ENCODE data around the gene SLC18A3. TPM values are rescaled to one million over a fixed set of nuclear protein-coding genes. Genes with fewer than 3 reads are reported as not detected.

SLC18A3 gene
- total RNA-seq, 1 experiment from 2014 or later: not detected

- Histone ChIP-seq H3K9ac (ENCODE audit: low read length) (no peak overlapping the region), H4K20me1 (ENCODE audit: low read length) (no peaks in the 10 kb centered on the region), H3K36me3 (ENCODE audit: low read depth, low read length) (no peaks in the 10 kb centered on the region), H3K4me1 (ENCODE audit: insufficient read depth, low read length) (no peaks in the 10 kb centered on the region), H3K4me3 (ENCODE audit: low read length) (no peak overlapping the region), H3K79me2 (ENCODE audit: low read length) (no peaks in the 10 kb centered on the region), H3K4me2 (ENCODE audit: low read length) (no peak overlapping the region), H3K9me2 (replicated peaks; ENCODE audit: low read length) (no peaks in the 10 kb centered on the region), H3K9me3 (ENCODE audit: low read length) (no peaks in the 10 kb centered on the region), H3K27ac (ENCODE audit: low read length) (no peak overlapping the region), H3F3A (ENCODE audit: low read length, unreplicated experiment) (no peaks in the 10 kb centered on the region), H2AFZ (ENCODE audit: low read length) (no peak overlapping the region), H3K27me3 (ENCODE audit: low read length) (peaks cover 59% of the 10 kb centered on the region)
- no peak for TF ChIP-seq CTCF (conservative IDR thresholded peaks at IDR 0.05; ENCODE audit: low read depth, low read length)
- TF ChIP-seq EZH2 (IDR thresholded peaks at IDR 0.05; ENCODE audit: low read length, unreplicated experiment): no peak
- TF ChIP-seq EZH2phosphoT487 (IDR thresholded peaks at IDR 0.05; ENCODE audit: borderline replicate concordance, low read length): no peak
- no TSS peak for BruUV-seq (replicated peaks)
- no peak for ATAC-seq
- intact Hi-C loops (cut with micrococcal nuclease): no loop called here
- ChIA-PET CTCF (no interaction called here), POLR2A (ENCODE audit: unreplicated experiment) (no interaction called here)
- DNase-seq: no peak
Measured at GRCh38 chr10:49622426-49623425, 12.6 kb downstream of the SLC18A3 start.

DNA sequence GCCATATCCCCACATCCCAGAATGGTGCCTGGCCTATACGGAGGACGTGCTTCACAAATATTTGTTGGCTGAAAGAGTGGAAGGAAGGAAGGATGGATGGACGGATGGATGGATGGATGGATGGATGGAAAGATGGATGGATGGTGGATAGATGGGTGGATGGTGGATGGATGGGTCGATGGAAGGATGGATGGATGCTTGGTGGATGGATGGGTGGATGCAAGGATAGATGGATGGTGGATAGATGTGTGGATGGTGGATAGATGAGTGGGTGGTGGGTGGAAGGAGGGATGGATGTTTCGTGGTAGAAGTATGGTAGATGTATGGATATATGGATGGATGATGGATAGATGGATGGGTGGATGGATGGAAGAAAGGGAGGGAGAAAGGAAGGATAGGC, 14.5 kb downstream of the SLC18A3 start:
- CTCF ChIA-PET: no interaction called here
- Histone ChIP-seq H3K9me3 (ENCODE audit: low read length) (no peaks in the 10 kb centered on the region), H3K36me3 (ENCODE audit: low read depth, low read length) (no peaks in the 10 kb centered on the region), H3K27ac (ENCODE audit: low read length) (no peak overlapping the region), H3K4me2 (ENCODE audit: low read length) (no peak overlapping the region), H3K79me2 (ENCODE audit: low read length) (no peaks in the 10 kb centered on the region), H4K20me1 (ENCODE audit: low read length) (no peaks in the 10 kb centered on the region), H3K9me2 (replicated peaks; ENCODE audit: low read length) (no peaks in the 10 kb centered on the region), H3F3A (ENCODE audit: low read length, unreplicated experiment) (no peaks in the 10 kb centered on the region), H2AFZ (ENCODE audit: low read length) (no peak overlapping the region), H3K4me3 (ENCODE audit: low read length) (no peak overlapping the region), H3K9ac (ENCODE audit: low read length) (no peak overlapping the region), H3K4me1 (ENCODE audit: insufficient read depth, low read length) (no peaks in the 10 kb centered on the region), H3K27me3 (ENCODE audit: low read length) (peaks cover 44% of the 10 kb centered on the region)
- intact Hi-C loops (cut with micrococcal nuclease): no loop called here
- TF ChIP-seq EZH2 (IDR thresholded peaks at IDR 0.05; ENCODE audit: low read length, unreplicated experiment) (no peak), EZH2phosphoT487 (IDR thresholded peaks at IDR 0.05; ENCODE audit: borderline replicate concordance, low read length) (no peak), CTCF (conservative IDR thresholded peaks at IDR 0.05; ENCODE audit: low read depth, low read length) (no peak)
- POLR2A ChIA-PET (ENCODE audit: unreplicated experiment): no interaction called here
- no TSS peak for BruUV-seq (replicated peaks)
- no peak for ATAC-seq
- DNase-seq: no peak

GRCh38 chr10:49625411-49625810, 15.3 kb downstream of the SLC18A3 start:
- no peaks in the 10 kb centered on the region for H3K79me2 ChIP-seq (ENCODE audit: low read length)
- BruUV-seq (replicated peaks): no TSS peak

More at GRCh38 chr10:49625411-49625810, 15.3 kb downstream of the SLC18A3 start:
- ChIA-PET CTCF (no interaction called here), POLR2A (ENCODE audit: unreplicated experiment) (no interaction called here)
- H3K4me3 ChIP-seq (ENCODE audit: low read length): no peak overlapping the region
- no peak for DNase-seq
- no peaks in the 10 kb centered on the region for H3F3A ChIP-seq (ENCODE audit: low read length, unreplicated experiment)
- no peaks in the 10 kb centered on the region for H4K20me1 ChIP-seq (ENCODE audit: low read length)
- no peak overlapping the region for H2AFZ ChIP-seq (ENCODE audit: low read length)
- peaks cover 44% of the 10 kb centered on the region for H3K27me3 ChIP-seq (ENCODE audit: low read length)
- H3K9ac ChIP-seq (ENCODE audit: low read length): no peak overlapping the region
- no peaks in the 10 kb centered on the region for H3K9me2 ChIP-seq (replicated peaks; ENCODE audit: low read length)
- H3K36me3 ChIP-seq (ENCODE audit: low read depth, low read length): no peaks in the 10 kb centered on the region
- TF ChIP-seq EZH2phosphoT487 (IDR thresholded peaks at IDR 0.05; ENCODE audit: borderline replicate concordance, low read length) (no peak), CTCF (conservative IDR thresholded peaks at IDR 0.05; ENCODE audit: low read depth, low read length) (no peak), EZH2 (IDR thresholded peaks at IDR 0.05; ENCODE audit: low read length, unreplicated experiment) (no peak)
- H3K4me2 ChIP-seq (ENCODE audit: low read length): no peak overlapping the region
- no peak for ATAC-seq
- H3K4me1 ChIP-seq (ENCODE audit: insufficient read depth, low read length): no peaks in the 10 kb centered on the region
- no peak overlapping the region for H3K27ac ChIP-seq (ENCODE audit: low read length)
- intact Hi-C loops (cut with micrococcal nuclease): no loop called here
- H3K9me3 ChIP-seq (ENCODE audit: low read length): no peaks in the 10 kb centered on the region

Data from PC-3 (cell line).